LNCaP clone FGC (cell line): ENCODE results near the gene SRPRB.

Source experiments
- DNase-seq: peaks from one replicate; pipeline ENCODE4 v3.0.0-alpha.2; 2011; ENCODE audit warnings: low read depth
- H3K4me3 ChIP-seq: 2 replicates; pipeline ENCODE4 v1.5.1; 2011; ENCODE audit warnings: mild to moderate bottlenecking, low read depth, low read length, control low read depth
- TF ChIP-seq, protein P1 (sequence below): IDR thresholded peaks from 2 replicates; pipeline ENCODE4 v1.5.1; 2012; ENCODE audit warnings: mild to moderate bottlenecking; ENCODE audit not compliant: control insufficient read depth, insufficient read depth; ENCODE audit errors: extremely low read depth

The SRPRB gene

DNA sequence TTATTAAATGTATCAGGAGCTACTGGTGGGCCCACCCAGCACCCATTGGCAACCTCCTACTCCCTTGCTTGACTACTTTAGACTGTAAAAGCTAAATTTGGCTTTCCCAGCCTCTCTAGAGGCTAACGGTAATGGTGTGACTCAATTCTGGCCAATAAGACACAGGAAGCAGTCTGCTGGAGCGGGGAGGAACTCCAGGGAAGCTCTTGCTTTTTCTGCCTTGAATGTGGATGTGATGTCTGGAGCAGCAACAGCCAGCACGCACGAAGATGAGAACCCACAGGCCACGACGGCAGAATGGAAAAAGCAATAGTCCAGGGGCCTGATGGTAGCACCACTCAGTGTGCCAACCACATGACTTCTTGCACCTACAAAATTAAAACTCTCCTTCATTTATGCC, 50.2 kb downstream of the SRPRB start:
- DNase-seq = no peak
- TF ChIP-seq, protein P1, sequence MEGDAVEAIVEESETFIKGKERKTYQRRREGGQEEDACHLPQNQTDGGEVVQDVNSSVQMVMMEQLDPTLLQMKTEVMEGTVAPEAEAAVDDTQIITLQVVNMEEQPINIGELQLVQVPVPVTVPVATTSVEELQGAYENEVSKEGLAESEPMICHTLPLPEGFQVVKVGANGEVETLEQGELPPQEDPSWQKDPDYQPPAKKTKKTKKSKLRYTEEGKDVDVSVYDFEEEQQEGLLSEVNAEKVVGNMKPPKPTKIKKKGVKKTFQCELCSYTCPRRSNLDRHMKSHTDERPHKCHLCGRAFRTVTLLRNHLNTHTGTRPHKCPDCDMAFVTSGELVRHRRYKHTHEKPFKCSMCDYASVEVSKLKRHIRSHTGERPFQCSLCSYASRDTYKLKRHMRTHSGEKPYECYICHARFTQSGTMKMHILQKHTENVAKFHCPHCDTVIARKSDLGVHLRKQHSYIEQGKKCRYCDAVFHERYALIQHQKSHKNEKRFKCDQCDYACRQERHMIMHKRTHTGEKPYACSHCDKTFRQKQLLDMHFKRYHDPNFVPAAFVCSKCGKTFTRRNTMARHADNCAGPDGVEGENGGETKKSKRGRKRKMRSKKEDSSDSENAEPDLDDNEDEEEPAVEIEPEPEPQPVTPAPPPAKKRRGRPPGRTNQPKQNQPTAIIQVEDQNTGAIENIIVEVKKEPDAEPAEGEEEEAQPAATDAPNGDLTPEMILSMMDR = no peak
- H3K4me3 ChIP-seq = no peak overlapping the region

DNA sequence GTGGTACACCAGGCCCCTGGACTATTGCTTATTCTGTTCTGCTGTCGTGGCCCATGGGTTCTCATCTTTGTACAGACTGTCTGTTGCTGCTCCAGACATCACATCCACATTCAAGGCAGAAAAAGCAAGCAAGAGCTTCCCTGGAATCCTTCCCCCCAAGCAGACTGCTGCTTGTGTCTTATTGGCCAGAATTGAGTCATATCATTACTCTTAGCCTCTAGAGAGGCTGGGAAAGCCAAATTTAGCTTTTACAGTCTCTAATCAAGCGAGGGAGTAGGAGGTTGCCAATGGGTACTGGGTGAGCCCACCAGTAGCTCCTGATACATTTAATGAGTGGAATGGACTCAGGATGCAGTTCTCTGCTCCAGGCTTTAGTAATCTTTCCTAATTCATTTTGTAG, 50.7 kb downstream of the SRPRB start:
- H3K4me3 ChIP-seq = no peak overlapping the region
- no peak for DNase-seq
- TF ChIP-seq, protein P1 = no peak

GRCh38 chr3:133857767-133858166, 52.2 kb downstream of the SRPRB start:
- no peak for DNase-seq
- TF ChIP-seq, protein P1 = no peak

DNA sequence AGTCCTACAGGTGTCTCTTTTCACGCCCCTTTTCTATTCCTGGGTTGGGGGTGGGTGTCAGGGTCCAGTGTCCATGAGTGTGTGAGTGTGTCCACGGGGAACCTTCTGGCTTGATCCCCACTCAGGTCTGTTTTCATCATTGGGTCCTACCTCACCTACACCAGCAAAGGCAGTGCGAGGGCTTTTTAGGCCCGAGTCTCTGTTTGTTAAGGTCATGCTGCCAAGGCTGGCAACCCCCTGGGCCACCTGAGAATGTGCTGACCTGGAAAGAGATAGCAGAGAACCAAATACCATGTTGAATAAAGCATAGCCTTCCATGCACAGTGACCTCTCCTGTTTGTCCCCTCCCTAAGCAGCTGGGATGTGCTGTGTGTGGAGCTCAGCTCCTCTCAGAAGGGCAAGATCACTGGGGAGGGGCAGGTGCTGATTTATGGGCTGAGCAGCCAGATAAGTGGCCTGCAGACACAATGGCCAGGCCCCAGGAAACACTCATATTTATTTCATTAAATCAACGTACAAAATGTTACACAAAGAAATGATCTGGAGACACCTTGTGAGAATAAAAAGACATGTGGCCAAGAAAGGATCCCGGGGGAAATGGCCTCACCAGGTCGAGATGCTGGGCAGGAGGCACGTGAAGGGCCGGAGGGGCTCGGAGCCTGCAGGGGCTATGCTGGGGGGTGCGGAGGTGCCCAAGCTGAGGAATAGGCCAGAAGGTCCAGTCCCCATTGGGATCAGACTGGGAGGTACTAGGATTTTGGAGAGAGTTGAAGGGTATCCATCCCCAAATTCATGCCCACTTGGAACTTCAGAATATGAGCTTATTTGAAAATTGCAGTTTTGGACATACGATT, 54.0 kb downstream of the SRPRB start:
- no peak for DNase-seq
- TF ChIP-seq, protein P1 = no peak
- no peak overlapping the region for H3K4me3 ChIP-seq

More at GRCh38 chr3:133857767-133858166, 52.2 kb downstream of the SRPRB start:
- H3K4me3 ChIP-seq = no peak overlapping the region

DNA sequence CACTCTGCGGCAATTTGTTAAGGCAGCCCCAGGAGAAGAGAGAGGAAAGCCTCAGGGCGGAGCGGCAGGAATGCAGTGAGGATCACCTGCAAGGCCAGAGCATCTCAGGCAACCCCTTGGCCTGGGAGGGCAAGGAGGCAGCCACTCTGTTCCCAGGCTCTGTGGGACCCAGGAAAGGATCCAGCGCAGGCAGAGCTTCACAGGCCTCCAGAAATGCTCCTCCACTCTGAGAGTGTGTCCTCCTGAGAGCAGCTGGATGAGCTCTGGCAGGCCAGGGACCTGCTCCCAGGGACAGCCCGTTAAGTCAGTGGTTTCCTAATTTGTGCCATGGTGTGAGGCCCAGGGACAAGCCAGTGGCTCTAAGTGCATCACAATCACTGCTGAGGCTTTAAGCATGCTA, 54.9 kb downstream of the SRPRB start:
- TF ChIP-seq, protein P1 = no peak
- no peak for DNase-seq

DNA sequence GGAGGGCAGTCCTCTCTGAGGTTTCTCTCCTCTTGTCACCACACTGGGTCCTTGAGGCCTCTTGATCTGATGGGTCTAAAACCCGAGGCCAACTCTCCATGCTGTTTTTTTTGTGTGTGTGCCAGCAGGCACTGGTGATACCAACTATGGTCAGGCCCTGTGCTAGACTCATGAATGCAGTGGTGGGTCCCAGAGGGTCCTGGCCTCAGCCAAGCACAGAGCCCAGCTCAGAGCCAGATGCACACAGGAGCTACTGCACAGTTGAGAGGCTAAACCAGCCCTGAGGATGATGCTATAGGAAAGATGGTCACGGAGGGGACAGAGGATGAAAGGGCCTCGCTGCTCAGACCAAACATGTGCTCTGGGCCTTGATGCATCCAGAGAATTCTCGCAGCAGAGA, 56.5 kb downstream of the SRPRB start:
- no peak overlapping the region for H3K4me3 ChIP-seq
- TF ChIP-seq, protein P1 = no peak
- DNase-seq = no peak

More for the DNA sequence above, 54.9 kb downstream of the SRPRB start:
- H3K4me3 ChIP-seq = no peak overlapping the region

GRCh38 chr3:133863911-133864310, 58.3 kb downstream of the SRPRB start:
- H3K4me3 ChIP-seq = no peak overlapping the region
- TF ChIP-seq, protein P1 = no peak
- no peak for DNase-seq
